Suppressor macrophage treated with lipopolysaccharide for 4 hours (primary cell): ENCODE data around the gene MRPL9.

Experiments used
- DNase-seq: peaks from one replicate; pipeline ENCODE4 v3.0.0-alpha.2; 2020

The MRPL9 gene

GRCh38 chr1:151729157-151729965 lies 33.9 kb downstream of the MRPL9 start:
- DNase-seq, result no peak

- no peak for DNase-seq
These were observed 34.9 kb downstream of the MRPL9 start for GRCh38 chr1:151728151-151729054.

GRCh38 chr1:151723726-151724370 lies 39.4 kb downstream of the MRPL9 start:
- no peak for DNase-seq

GRCh38 chr1:151721788-151722510 lies 41.3 kb downstream of the MRPL9 start:
- DNase-seq, result no peak

GRCh38 chr1:151720974-151721787 lies 42.1 kb downstream of the MRPL9 start, which contains the start of gene RIIAD1:
Gene RIIAD1 (plus strand): TSS chr1:151721522. CDS start chr1:151721537, 15 bp downstream.
- DNase-seq, result peak; percentile 26

- DNase-seq, result peak; percentile 66
These were observed 42.7 kb downstream of the MRPL9 start for GRCh38 chr1:151720554-151720953.

- no peak for DNase-seq
These were observed 43.2 kb downstream of the MRPL9 start for GRCh38 chr1:151720125-151720524.

GRCh38 chr1:151718666-151719065 lies 44.6 kb downstream of the MRPL9 start:
- no peak for DNase-seq

- no peak for DNase-seq
These were observed 45.3 kb downstream of the MRPL9 start for GRCh38 chr1:151718011-151718431.

- no peak for DNase-seq
These were observed 46.3 kb downstream of the MRPL9 start, which contains the start of gene CELF3 for GRCh38 chr1:151716771-151717631. Gene CELF3 (minus strand): TSS chr1:151716803. CDS start chr1:151716020, 783 bp downstream.

- DNase-seq, result no peak
These were observed 46.9 kb downstream of the MRPL9 start for GRCh38 chr1:151716405-151716762.

- no peak for DNase-seq
These were observed 47.4 kb downstream of the MRPL9 start for GRCh38 chr1:151715726-151716404.

GRCh38 chr1:151714820-151715725 lies 48.2 kb downstream of the MRPL9 start:
- DNase-seq, result no peak

- no peak for DNase-seq
These were observed 49.4 kb downstream of the MRPL9 start for GRCh38 chr1:151713874-151714273.

- DNase-seq, result no peak
These were observed 50.3 kb downstream of the MRPL9 start for GRCh38 chr1:151713044-151713443.

- no peak for DNase-seq
These were observed 51.3 kb downstream of the MRPL9 start for GRCh38 chr1:151711951-151712350.

GRCh38 chr1:151711044-151711800 lies 52.1 kb downstream of the MRPL9 start:
- DNase-seq, result no peak
